ENCODE measurements around the gene STK16. TPM values are rescaled to one million over a fixed set of nuclear protein-coding genes. Genes with fewer than 3 reads are reported as not detected.

The STK16 gene
- polyA plus RNA-seq, 1 donor from 2014 or later: 64.9 TPM

GRCh38 chr2:219282375-219282774 lies 37.1 kb downstream of the STK16 start:
- Histone ChIP-seq H3K9me3 (ENCODE audit: low read length) (no peaks in the 10 kb centered on the region), H2AFZ (ENCODE audit: low read depth, low read length) (no peak overlapping the region), H3K4me2 (ENCODE audit: low read length) (no peak overlapping the region), H3F3A (ENCODE audit: insufficient read depth, low read length, poor library complexity, severe bottlenecking) (peaks cover 10% of the 10 kb centered on the region), H3K9ac (ENCODE audit: low read length) (no peak overlapping the region), H3K27me3 (ENCODE audit: insufficient read depth, low read depth, low read length) (no peaks in the 10 kb centered on the region), H3K79me2 (replicated peaks; ENCODE audit: insufficient read depth, low read length) (no peaks in the 10 kb centered on the region), H3K36me3 (ENCODE audit: insufficient read depth, low read length) (no peaks in the 10 kb centered on the region), H3K4me3 (ENCODE audit: low read length) (no peak overlapping the region), H3K9me2 (ENCODE audit: insufficient read depth, low read length) (no peaks in the 10 kb centered on the region), H3K27ac (ENCODE audit: low read length) (no peak overlapping the region), H4K20me1 (ENCODE audit: insufficient read depth) (no peaks in the 10 kb centered on the region)
- no peak for TF ChIP-seq REST (IDR thresholded peaks at IDR 0.05; ENCODE audit: borderline replicate concordance)
- TF ChIP-seq MXI1 (conservative IDR thresholded peaks at IDR 0.05; ENCODE audit: poor library complexity, severe bottlenecking): no peak
- TF ChIP-seq CTCF (IDR thresholded peaks at IDR 0.05; ENCODE audit: poor library complexity, severe bottlenecking): no peak
- no peak for TF ChIP-seq POLR2AphosphoS5 (IDR thresholded peaks at IDR 0.05)
- no peak for TF ChIP-seq TAF1 (IDR thresholded peaks at IDR 0.05; ENCODE audit: low read depth)
- no peak for TF ChIP-seq EZH2 (IDR thresholded peaks at IDR 0.05; ENCODE audit: borderline replicate concordance, insufficient read depth, low read length, poor library complexity, severe bottlenecking)
- TF ChIP-seq RAD21 (conservative IDR thresholded peaks at IDR 0.05): no peak
- no peak for TF ChIP-seq SMC3 (conservative IDR thresholded peaks at IDR 0.05; ENCODE audit: poor library complexity)
- no peak for TF ChIP-seq EP300 (conservative IDR thresholded peaks at IDR 0.05; ENCODE audit: poor library complexity, severe bottlenecking)

DNA sequence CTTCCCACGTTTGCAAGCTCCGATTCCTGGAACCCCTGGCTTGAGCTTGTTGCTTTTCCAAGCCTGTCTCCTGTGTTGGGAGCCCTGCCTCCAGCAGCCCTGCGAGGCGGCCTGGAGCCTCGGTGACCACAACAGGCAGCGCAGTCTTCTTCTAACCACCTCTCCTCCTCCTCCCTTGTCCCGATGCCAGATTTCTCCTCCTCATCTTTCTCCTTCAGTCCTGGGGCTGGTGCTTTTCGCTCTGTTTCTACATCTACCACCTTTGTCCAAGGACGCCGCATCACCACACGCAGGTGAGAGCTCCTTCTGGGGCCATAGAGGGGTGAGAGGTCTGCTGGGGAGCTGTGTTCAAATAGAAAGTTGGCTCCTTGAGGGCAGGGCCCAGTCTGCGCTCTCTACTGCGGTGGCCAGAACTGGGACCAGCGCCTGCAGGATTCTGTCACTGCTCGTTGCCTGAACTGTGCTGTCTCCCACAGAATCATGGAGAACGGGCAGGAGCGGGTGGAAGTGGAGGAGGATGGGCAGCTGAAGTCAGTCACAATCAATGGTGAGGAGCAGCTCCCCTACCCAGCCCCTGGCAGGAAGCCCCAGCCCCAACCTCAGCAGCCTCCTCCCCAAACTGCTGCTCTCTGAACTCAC lies 37.8 kb downstream of the STK16 start:
- Histone ChIP-seq H4K20me1 (ENCODE audit: insufficient read depth) (no peaks in the 10 kb centered on the region), H3K79me2 (replicated peaks; ENCODE audit: insufficient read depth, low read length) (no peaks in the 10 kb centered on the region), H3K9me2 (ENCODE audit: insufficient read depth, low read length) (no peaks in the 10 kb centered on the region), H3F3A (ENCODE audit: insufficient read depth, low read length, poor library complexity, severe bottlenecking) (peaks cover 9% of the 10 kb centered on the region), H3K4me2 (ENCODE audit: low read length) (no peak overlapping the region), H3K9me3 (ENCODE audit: low read length) (no peaks in the 10 kb centered on the region), H3K27me3 (ENCODE audit: insufficient read depth, low read depth, low read length) (no peaks in the 10 kb centered on the region), H3K4me3 (ENCODE audit: low read length) (no peak overlapping the region), H3K36me3 (ENCODE audit: insufficient read depth, low read length) (no peaks in the 10 kb centered on the region), H3K9ac (ENCODE audit: low read length) (no peak overlapping the region), H3K27ac (ENCODE audit: low read length) (no peak overlapping the region), H2AFZ (ENCODE audit: low read depth, low read length) (no peak overlapping the region)
- TF ChIP-seq REST (IDR thresholded peaks at IDR 0.05; ENCODE audit: borderline replicate concordance): no peak
- TF ChIP-seq MXI1 (conservative IDR thresholded peaks at IDR 0.05; ENCODE audit: poor library complexity, severe bottlenecking): no peak

Measured in neural cell (in vitro differentiated cells).